Activated CD4-positive, alpha-beta T cell treated with anti-CD3 and anti-CD28 coated beads for 36 hours (primary cell): ENCODE results near the gene UPK3A. TPM values are rescaled to one million over a fixed set of nuclear protein-coding genes. Genes with fewer than 3 reads are reported as not detected.
"Not testable (repeated sequence)": the region's sequence is repeated elsewhere in the genome, so short reads cannot be mapped to it uniquely, and the experiment has no call there.

Source experiments
- ATAC-seq: fragments of 200-7000 bp; cut with Tn5 transposase; one replicate; pipeline ENCODE4 v1.10.0; 2021; ENCODE audit warnings: mild to moderate bottlenecking, moderate library complexity
- CTCF ChIA-PET: fragments of 350-600 bp; sonication (Branson Sonifier 250); formaldehyde crosslinking; loops from one replicate; lab custom pipeline; 2021; ENCODE audit warnings: antibody characterized with exemption; lab: Charles Lee
- POLR2A ChIA-PET: fragments of 350-600 bp; sonication (Branson Sonifier 250); formaldehyde crosslinking; loops from one replicate; lab custom pipeline; 2021; ENCODE audit warnings: antibody characterized with exemption, inconsistent platforms; lab: Charles Lee
- DNase-seq: peaks from one replicate; pipeline ENCODE4 v3.0.0-alpha.2; 2020
- H3K27ac Mint-ChIP-seq: one replicate; pipeline ENCODE4 v1.8.0; 2021; ENCODE audit warnings: mixed read lengths
- H3K27me3 Mint-ChIP-seq: one replicate; pipeline ENCODE4 v1.8.0; 2021; ENCODE audit warnings: mixed read lengths
- H3K36me3 Mint-ChIP-seq: one replicate; pipeline ENCODE4 v1.8.0; 2021; ENCODE audit warnings: low read depth, mixed read lengths
- H3K4me1 Mint-ChIP-seq: one replicate; pipeline ENCODE4 v1.8.0; 2021; ENCODE audit warnings: mixed read lengths
- H3K4me3 Mint-ChIP-seq: one replicate; pipeline ENCODE4 v1.8.0; 2021; ENCODE audit warnings: mild to moderate bottlenecking, moderate library complexity, mixed read lengths
- H3K9me3 Mint-ChIP-seq: one replicate; pipeline ENCODE4 v1.8.0; 2021; ENCODE audit warnings: low read depth, mixed read lengths
- intact Hi-C, 2 experiments: fragments of 100-400 bp; cut with DNase I in 1 of 2; cut with micrococcal nuclease in 1 of 2; formaldehyde crosslinking; loops; one replicate each; pipeline versions ENCODE4 v1.14.2 to v1.15.1; 2022 to 2024; cut with DNase I, micrococcal nuclease
- total RNA-seq, 2 experiments: library from RNA; stranded (reverse); gene quantifications; one replicate each; pipeline ENCODE4 v1.2.3, GENCODE V29; 2021

Gene UPK3A
- total RNA-seq, 2 experiments from 2014 or later = not detected

GRCh38 chr22:45242778-45243191, 42.0 kb upstream of the UPK3A start:
- Mint-ChIP-seq H3K4me1 (peaks cover 5% of the 10 kb centered on the region), H3K4me3 (no peak overlapping the region), H3K36me3 (no peaks in the 10 kb centered on the region), H3K27ac (no peak overlapping the region), H3K9me3 (no peaks in the 10 kb centered on the region), H3K27me3 (no peaks in the 10 kb centered on the region)
- ChIA-PET POLR2A (no interaction called here), CTCF (no interaction called here)
- intact Hi-C loops = no loop called here
- DNase-seq (peak; percentile 29), ATAC-seq (no peak)

- Mint-ChIP-seq H3K36me3 (no peaks in the 10 kb centered on the region), H3K9me3 (no peaks in the 10 kb centered on the region), H3K27me3 (no peaks in the 10 kb centered on the region), H3K4me3 (no peak overlapping the region), H3K4me1 (no peaks in the 10 kb centered on the region), H3K27ac (no peak overlapping the region)
- ATAC-seq = no peak
- intact Hi-C loops = no loop called here
- POLR2A ChIA-PET = no interaction called here
- no peak for DNase-seq
- CTCF ChIA-PET = no interaction called here
These were observed 39.8 kb upstream of the UPK3A start for GRCh38 chr22:45244916-45245315.

GRCh38 chr22:45246060-45246985, 38.4 kb upstream of the UPK3A start:
- Mint-ChIP-seq H3K9me3 (no peaks in the 10 kb centered on the region), H3K4me1 (no peaks in the 10 kb centered on the region), H3K36me3 (no peaks in the 10 kb centered on the region), H3K27me3 (no peaks in the 10 kb centered on the region), H3K27ac (no peak overlapping the region), H3K4me3 (no peak overlapping the region)
- ChIA-PET POLR2A (no interaction called here), CTCF (interaction anchor here (0.7 kb wide), 1 partner anchor 115 kb away, joined by 3 read pairs; no protein-coding TSS in a partner anchor)
- DNase-seq (no peak), ATAC-seq (no peak)
- intact Hi-C loops = no loop called here

- Mint-ChIP-seq H3K9me3 (no peaks in the 10 kb centered on the region), H3K4me3 (no peak overlapping the region), H3K27ac (no peak overlapping the region), H3K27me3 (no peaks in the 10 kb centered on the region), H3K4me1 (no peaks in the 10 kb centered on the region), H3K36me3 (no peaks in the 10 kb centered on the region)
- ChIA-PET CTCF (no interaction called here), POLR2A (no interaction called here)
- DNase-seq = no peak
- no peak for ATAC-seq
- intact Hi-C loops = no loop called here
These were observed 35.8 kb upstream of the UPK3A start for GRCh38 chr22:45248832-45249561.

GRCh38 chr22:45251825-45252224, 32.9 kb upstream of the UPK3A start:
- no peak overlapping the region for H3K27ac Mint-ChIP-seq
- H3K4me1 Mint-ChIP-seq = peaks cover 9% of the 10 kb centered on the region
- no peak for ATAC-seq
- H3K9me3 Mint-ChIP-seq = no peaks in the 10 kb centered on the region
- no peak for DNase-seq
- intact Hi-C loops = no loop called here
- CTCF ChIA-PET = interaction anchor here (0.7 kb wide), 1 partner anchor 10 kb away, joined by 3 read pairs; no protein-coding TSS in a partner anchor
- POLR2A ChIA-PET = interaction anchor here (0.6 kb wide), 1 partner anchor 1218 kb away, joined by 4 read pairs; no protein-coding TSS in a partner anchor
- no peak overlapping the region for H3K4me3 Mint-ChIP-seq
- H3K36me3 Mint-ChIP-seq = no peaks in the 10 kb centered on the region
- H3K27me3 Mint-ChIP-seq = no peaks in the 10 kb centered on the region

GRCh38 chr22:45253039-45253641, 31.6 kb upstream of the UPK3A start:
- CTCF ChIA-PET = interaction anchor here (0.6 to 1.1 kb wide), 3 partner anchors 9 to 955 kb away, joined by 3 read pairs; no protein-coding TSS in a partner anchor
- no peaks in the 10 kb centered on the region for H3K36me3 Mint-ChIP-seq
- no peak for DNase-seq
- H3K4me3 Mint-ChIP-seq = no peak overlapping the region
- H3K27me3 Mint-ChIP-seq = no peaks in the 10 kb centered on the region
- H3K4me1 Mint-ChIP-seq = peaks cover 9% of the 10 kb centered on the region
- intact Hi-C loops = no loop called here
- POLR2A ChIA-PET = interaction anchor here (0.6 kb wide), 2 partner anchors 17 to 23 kb away, joined by 3 to 4 read pairs; no protein-coding TSS in a partner anchor
- H3K9me3 Mint-ChIP-seq = peaks cover 2% of the 10 kb centered on the region
- no peak for ATAC-seq
- no peak overlapping the region for H3K27ac Mint-ChIP-seq

GRCh38 chr22:45254388-45254787, 30.4 kb upstream of the UPK3A start:
- Mint-ChIP-seq H3K27me3 (no peaks in the 10 kb centered on the region), H3K4me1 (peaks cover 9% of the 10 kb centered on the region), H3K27ac (peak overlapping the region; percentile 67), H3K9me3 (peaks cover 3% of the 10 kb centered on the region), H3K4me3 (no peak overlapping the region), H3K36me3 (no peaks in the 10 kb centered on the region)
- ChIA-PET CTCF (interaction anchor here (0.5 kb wide), 1 partner anchor 610 kb away, joined by 4 read pairs; no protein-coding TSS in a partner anchor), POLR2A (no interaction called here)
- ATAC-seq (peak; percentile 37), DNase-seq (no peak)
- intact Hi-C loops = no loop called here

- Mint-ChIP-seq H3K4me1 (peaks cover 9% of the 10 kb centered on the region), H3K27ac (peak overlapping the region; percentile 67), H3K4me3 (no peak overlapping the region), H3K36me3 (no peaks in the 10 kb centered on the region), H3K9me3 (peaks cover 3% of the 10 kb centered on the region), H3K27me3 (peaks cover 3% of the 10 kb centered on the region)
- DNase-seq (peak; percentile 53), ATAC-seq (peak; percentile 96)
- CTCF ChIA-PET = interaction anchor here (0.5 to 1.8 kb wide), 2 partner anchors 298 to 610 kb away, joined by 4 to 6 read pairs; no protein-coding TSS in a partner anchor
- POLR2A ChIA-PET = interaction anchor here (0.6 kb wide), 1 partner anchor 62 kb away, joined by 3 read pairs; no protein-coding TSS in a partner anchor
- intact Hi-C loops = no loop called here
These were observed 29.9 kb upstream of the UPK3A start for GRCh38 chr22:45254789-45255278.

- H3K27me3 Mint-ChIP-seq, H3K9me3 Mint-ChIP-seq, H3K36me3 Mint-ChIP-seq, H3K27ac Mint-ChIP-seq, ATAC-seq, POLR2A ChIA-PET, H3K4me1 Mint-ChIP-seq, intact Hi-C loops, DNase-seq, CTCF ChIA-PET, H3K4me3 Mint-ChIP-seq: not testable (repeated sequence)
These were observed 26.8 kb upstream of the UPK3A start for GRCh38 chr22:45257941-45258340.

- Mint-ChIP-seq H3K9me3 (peaks cover 3% of the 10 kb centered on the region), H3K36me3 (no peaks in the 10 kb centered on the region), H3K27ac (no peak overlapping the region), H3K4me3 (no peak overlapping the region), H3K4me1 (peaks cover 7% of the 10 kb centered on the region), H3K27me3 (peaks cover 16% of the 10 kb centered on the region)
- CTCF ChIA-PET = no interaction called here
- intact Hi-C loops = loop anchor here in 1 of 2 experiments (10.0 kb wide), 1 partner anchor 295 kb away; no protein-coding TSS in a partner anchor
- no peak for ATAC-seq
- POLR2A ChIA-PET = no interaction called here
- no peak for DNase-seq
These were observed 24.9 kb upstream of the UPK3A start for GRCh38 chr22:45259754-45260394.
